K562 (cell line): ENCODE data around the gene WDR47. TPM values are rescaled to one million over a fixed set of nuclear protein-coding genes. Genes with fewer than 3 reads are reported as not detected.

Experiments
- CBFA2T3 ChIP-seq: fragments of 450-650 bp; IDR thresholded peaks from 2 replicates; pipeline ENCODE4 v1.6.1; 2017
- COPS2 ChIP-seq: fragments of 450-650 bp; conservative IDR thresholded peaks from 2 replicates; pipeline ENCODE4 v1.6.1; 2016; ENCODE audit warnings: mild to moderate bottlenecking, moderate library complexity
- CTBP1 ChIP-seq: fragments of 450-650 bp; IDR thresholded peaks from 2 replicates; pipeline ENCODE4 v1.6.1; 2016; ENCODE audit warnings: borderline replicate concordance
- DPF2 ChIP-seq: fragments of 450-650 bp; IDR thresholded peaks from 2 replicates; pipeline ENCODE4 v1.6.1; 2016
- FOSL1 ChIP-seq: fragments of 200-800 bp; sonication (Bioruptor generic); conservative IDR thresholded peaks from 2 replicates; pipeline ENCODE4 v1.6.1; 2016; ENCODE audit warnings: missing genetic modification characterization, missing compliant biosample characterization
- HNRNPLL ChIP-seq: fragments of 200-400 bp; formaldehyde crosslinking; IDR thresholded peaks from 2 replicates; pipeline ENCODE4 v1.6.1; 2017; ENCODE audit warnings: low read length, low read depth, mild to moderate bottlenecking; ENCODE audit not compliant: poor library complexity, severe bottlenecking
- NR2C1 ChIP-seq, 2 experiments: fragments of 450-650 bp; IDR thresholded peaks; 2 replicates each; pipeline ENCODE4 v1.6.1; 2017; ENCODE audit warnings: mild to moderate bottlenecking in 2 of 2, antibody characterized with exemption in 1 of 2, inconsistent platforms in 1 of 2, missing compliant biosample characterization in 1 of 2, missing genetic modification characterization in 1 of 2
- PTRF ChIP-seq: fragments of 450-650 bp; IDR thresholded peaks from 2 replicates; pipeline ENCODE4 v1.6.1; 2016; ENCODE audit warnings: mild to moderate bottlenecking, missing genetic modification characterization, missing compliant biosample characterization
- SREBF1 ChIP-seq: fragments of 150-350 bp; IDR thresholded peaks from 2 replicates; pipeline ENCODE4 v1.6.1; 2014; ENCODE audit warnings: antibody characterized with exemption, low read depth, low read length, borderline replicate concordance
- ZBTB7A ChIP-seq: IDR thresholded peaks from 2 replicates; pipeline ENCODE4 v1.6.1; 2011; ENCODE audit warnings: low read depth, mild to moderate bottlenecking, low read length, moderate library complexity, borderline replicate concordance; ENCODE audit not compliant: control insufficient read depth
- polyA plus RNA-seq, 8 experiments: library from polyadenylated mRNA; depleted of rRNA in 4 of 8; stranded (reverse) in 5 of 8; unstranded in 3 of 8; fragments of >200 nt; fragmentation: Nextera tagmentation in 2 of 8; fragmentation: Illumina TruSeq in 1 of 8; extraction: Ambion mirVana in 2 of 8; extraction: Trizol in 1 of 8; gene quantifications; 2 replicates each; pipeline versions ENCODE4 v1.2.1 to v1.2.3, GENCODE V29; 2011 to 2014; ENCODE audit warnings: inconsistent platforms in 1 of 8, missing spikeins in 1 of 8
- total RNA-seq, 7 experiments: library from RNA; depleted of rRNA in 6 of 7; stranded (reverse); fragments of >200 nt in 6 of 7; fragmentation: Illumina TruSeq in 2 of 7; extraction: Trizol in 2 of 7; gene quantifications; 2 replicates each; pipeline versions ENCODE4 v1.2.1 to v1.2.3, GENCODE V29; 2011 to 2021; ENCODE audit warnings: low replicate concordance in 1 of 7
- TF ChIP-seq, protein P1 (sequence below): fragments of 450-650 bp; IDR thresholded peaks from 2 replicates; pipeline ENCODE4 v1.6.1; 2016; ENCODE audit warnings: low read depth, mild to moderate bottlenecking, moderate library complexity
- TF ChIP-seq, protein P2 (sequence below), 2 experiments: fragments of 450-650 bp in 1 of 2; sonication (generic) in 1 of 2; formaldehyde crosslinking in 1 of 2; IDR thresholded peaks; 2 replicates each; pipeline versions ENCODE4 v1.7.1 to v1.9.0; 2016 to 2022; ENCODE audit warnings: inconsistent platforms in 1 of 2, mild to moderate bottlenecking in 1 of 2, missing genetic modification reagents in 1 of 2
- TF ChIP-seq, protein P3 (sequence below): fragments of 450-650 bp; formaldehyde crosslinking; conservative IDR thresholded peaks from 2 replicates; pipeline ENCODE4 v1.4.0; 2022; ENCODE audit warnings: mild to moderate bottlenecking, missing genetic modification characterization

The WDR47 gene
- total and polyA plus RNA-seq, 9 of the 15 experiments (the other 6 are each of a cell fraction or from before 2014, with no cell fraction given), result 1.3 to 10.1 (median 4.9) TPM

DNA sequence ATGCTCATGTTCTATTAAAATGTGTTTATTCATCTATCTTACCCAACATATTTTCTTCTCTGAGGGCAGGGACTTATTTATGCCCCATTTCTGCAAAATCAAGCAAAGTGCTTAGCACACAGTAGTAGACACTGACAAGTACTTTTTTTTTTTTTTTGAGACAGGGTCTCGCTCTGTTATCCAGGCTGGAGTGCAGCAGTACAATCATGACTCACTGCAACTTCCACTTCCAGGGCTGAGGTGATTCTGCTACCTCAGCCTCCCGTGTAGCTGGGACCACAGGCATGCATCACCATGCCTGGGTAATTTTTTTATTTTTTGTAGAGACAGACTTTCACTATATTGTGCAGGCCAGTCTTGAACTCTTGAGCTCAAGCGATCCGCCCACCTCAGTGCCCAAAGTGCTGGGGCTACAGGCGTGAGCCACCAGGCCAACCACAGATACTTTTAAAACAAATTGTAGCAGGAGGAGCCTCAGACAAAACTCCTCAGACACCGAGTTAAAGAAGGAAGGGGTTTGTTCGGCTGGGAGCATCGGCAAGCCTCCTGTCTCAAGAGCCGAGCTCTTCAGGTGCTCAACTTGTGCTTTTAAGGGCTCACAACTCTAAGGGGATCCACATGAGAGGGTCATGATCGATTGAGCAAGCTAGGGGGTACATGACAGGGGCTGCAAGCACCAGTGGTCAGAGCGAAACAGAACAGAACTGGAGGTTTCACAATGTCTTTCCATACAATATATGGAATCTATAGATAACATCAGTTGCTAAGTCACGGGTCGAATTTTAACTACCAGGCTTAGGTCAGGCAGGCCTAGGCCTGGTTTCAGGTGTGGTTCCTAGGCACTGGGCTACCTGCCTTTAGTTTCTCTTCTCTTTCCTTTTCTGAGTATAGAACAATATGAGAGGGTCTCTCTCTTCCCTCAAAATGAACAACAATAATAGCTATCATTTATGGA is 42.9 kb upstream of the WDR47 start (continued):
- TF ChIP-seq, protein P1, sequence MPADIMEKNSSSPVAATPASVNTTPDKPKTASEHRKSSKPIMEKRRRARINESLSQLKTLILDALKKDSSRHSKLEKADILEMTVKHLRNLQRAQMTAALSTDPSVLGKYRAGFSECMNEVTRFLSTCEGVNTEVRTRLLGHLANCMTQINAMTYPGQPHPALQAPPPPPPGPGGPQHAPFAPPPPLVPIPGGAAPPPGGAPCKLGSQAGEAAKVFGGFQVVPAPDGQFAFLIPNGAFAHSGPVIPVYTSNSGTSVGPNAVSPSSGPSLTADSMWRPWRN, result no peak
- TF ChIP-seq FOSL1 (tag), result peak; percentile 70
- 0 out of 2 replicates have a peak, but pooled peaks have one; percentile 6 for TF ChIP-seq ZBTB7A
- TF ChIP-seq, protein P2, sequence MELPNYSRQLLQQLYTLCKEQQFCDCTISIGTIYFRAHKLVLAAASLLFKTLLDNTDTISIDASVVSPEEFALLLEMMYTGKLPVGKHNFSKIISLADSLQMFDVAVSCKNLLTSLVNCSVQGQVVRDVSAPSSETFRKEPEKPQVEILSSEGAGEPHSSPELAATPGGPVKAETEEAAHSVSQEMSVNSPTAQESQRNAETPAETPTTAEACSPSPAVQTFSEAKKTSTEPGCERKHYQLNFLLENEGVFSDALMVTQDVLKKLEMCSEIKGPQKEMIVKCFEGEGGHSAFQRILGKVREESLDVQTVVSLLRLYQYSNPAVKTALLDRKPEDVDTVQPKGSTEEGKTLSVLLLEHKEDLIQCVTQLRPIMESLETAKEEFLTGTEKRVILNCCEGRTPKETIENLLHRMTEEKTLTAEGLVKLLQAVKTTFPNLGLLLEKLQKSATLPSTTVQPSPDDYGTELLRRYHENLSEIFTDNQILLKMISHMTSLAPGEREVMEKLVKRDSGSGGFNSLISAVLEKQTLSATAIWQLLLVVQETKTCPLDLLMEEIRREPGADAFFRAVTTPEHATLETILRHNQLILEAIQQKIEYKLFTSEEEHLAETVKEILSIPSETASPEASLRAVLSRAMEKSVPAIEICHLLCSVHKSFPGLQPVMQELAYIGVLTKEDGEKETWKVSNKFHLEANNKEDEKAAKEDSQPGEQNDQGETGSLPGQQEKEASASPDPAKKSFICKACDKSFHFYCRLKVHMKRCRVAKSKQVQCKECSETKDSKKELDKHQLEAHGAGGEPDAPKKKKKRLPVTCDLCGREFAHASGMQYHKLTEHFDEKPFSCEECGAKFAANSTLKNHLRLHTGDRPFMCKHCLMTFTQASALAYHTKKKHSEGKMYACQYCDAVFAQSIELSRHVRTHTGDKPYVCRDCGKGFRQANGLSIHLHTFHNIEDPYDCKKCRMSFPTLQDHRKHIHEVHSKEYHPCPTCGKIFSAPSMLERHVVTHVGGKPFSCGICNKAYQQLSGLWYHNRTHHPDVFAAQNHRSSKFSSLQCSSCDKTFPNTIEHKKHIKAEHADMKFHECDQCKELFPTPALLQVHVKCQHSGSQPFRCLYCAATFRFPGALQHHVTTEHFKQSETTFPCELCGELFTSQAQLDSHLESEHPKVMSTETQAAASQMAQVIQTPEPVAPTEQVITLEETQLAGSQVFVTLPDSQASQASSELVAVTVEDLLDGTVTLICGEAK (IDR thresholded peaks at IDR 0.05), result 0 out of 2 replicates have a peak, but pooled peaks have one; percentile 42
- TF ChIP-seq, protein P2 (CRISPR knock-in tag; IDR thresholded peaks at IDR 0.05), result no peak
- TF ChIP-seq NR2C1 (IDR thresholded peaks at IDR 0.05), result no peak
- peak; percentile 61; the same call in 1 of the 2 replicates for TF ChIP-seq NR2C1 (tag; IDR thresholded peaks at IDR 0.05)
- TF ChIP-seq HNRNPLL, result no peak
- TF ChIP-seq COPS2, result no peak
- TF ChIP-seq CBFA2T3, result 0 out of 2 replicates have a peak, but pooled peaks have one; percentile 6
- TF ChIP-seq CTBP1, result no peak; the same call in 1 of the 2 replicates
- no peak for TF ChIP-seq SREBF1
- 0 out of 2 replicates have a peak, but pooled peaks have one; percentile 6 for TF ChIP-seq PTRF (tag)
- TF ChIP-seq, protein P3, sequence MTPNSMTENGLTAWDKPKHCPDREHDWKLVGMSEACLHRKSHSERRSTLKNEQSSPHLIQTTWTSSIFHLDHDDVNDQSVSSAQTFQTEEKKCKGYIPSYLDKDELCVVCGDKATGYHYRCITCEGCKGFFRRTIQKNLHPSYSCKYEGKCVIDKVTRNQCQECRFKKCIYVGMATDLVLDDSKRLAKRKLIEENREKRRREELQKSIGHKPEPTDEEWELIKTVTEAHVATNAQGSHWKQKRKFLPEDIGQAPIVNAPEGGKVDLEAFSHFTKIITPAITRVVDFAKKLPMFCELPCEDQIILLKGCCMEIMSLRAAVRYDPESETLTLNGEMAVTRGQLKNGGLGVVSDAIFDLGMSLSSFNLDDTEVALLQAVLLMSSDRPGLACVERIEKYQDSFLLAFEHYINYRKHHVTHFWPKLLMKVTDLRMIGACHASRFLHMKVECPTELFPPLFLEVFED (CRISPR knock-in tag), result no peak
- peak; percentile 68 for TF ChIP-seq DPF2
